NCI-H2107 treated with DMSO at 0.1 percent for 48 hours (cell line): Measurements from ENCODE around the gene GFOD1.
"Not testable (repeated sequence)": the region's sequence is repeated elsewhere in the genome, so short reads cannot be mapped to it uniquely, and the experiment has no call there.

Experiments used
- DNase-seq: peaks from one replicate; lab custom pipeline; 2025; ENCODE audit not compliant: unreplicated experiment; lab: John Stamatoyannopoulos, UW

GFOD1 gene

GRCh38 chr6:13445005-13445743 lies 42.2 kb downstream of the GFOD1 start:
- DNase-seq, result peak; percentile 40

GRCh38 chr6:13444604-13445003 lies 42.8 kb downstream of the GFOD1 start:
- no peak for DNase-seq

- not testable (repeated sequence) for DNase-seq
These were observed 43.4 kb downstream of the GFOD1 start for GRCh38 chr6:13443978-13444377.

- no peak for DNase-seq
These were observed 45.6 kb downstream of the GFOD1 start for GRCh38 chr6:13441778-13442177.

- DNase-seq, result no peak
These were observed 47.8 kb downstream of the GFOD1 start for GRCh38 chr6:13439644-13440043.

GRCh38 chr6:13438126-13438525 lies 49.3 kb downstream of the GFOD1 start:
- no peak for DNase-seq

- no peak for DNase-seq
These were observed 50.0 kb downstream of the GFOD1 start for GRCh38 chr6:13437218-13437996.

- DNase-seq, result no peak
These were observed 50.8 kb downstream of the GFOD1 start for GRCh38 chr6:13436399-13437217.

GRCh38 chr6:13435477-13436246 lies 51.7 kb downstream of the GFOD1 start:
- no peak for DNase-seq

GRCh38 chr6:13434777-13435176 lies 52.6 kb downstream of the GFOD1 start:
- no peak for DNase-seq

- DNase-seq, result not testable (repeated sequence)
These were observed 53.1 kb downstream of the GFOD1 start for GRCh38 chr6:13434135-13434775.

GRCh38 chr6:13433709-13434121 lies 53.7 kb downstream of the GFOD1 start:
- DNase-seq, result no peak

- no peak for DNase-seq
These were observed 54.7 kb downstream of the GFOD1 start for GRCh38 chr6:13432526-13433184.

GRCh38 chr6:13431861-13432465 lies 55.4 kb downstream of the GFOD1 start:
- no peak for DNase-seq

GRCh38 chr6:13431059-13431656 lies 56.2 kb downstream of the GFOD1 start:
- no peak for DNase-seq

- DNase-seq, result no peak
These were observed 58.0 kb downstream of the GFOD1 start for GRCh38 chr6:13429406-13429753.

- DNase-seq, result no peak
These were observed 58.6 kb downstream of the GFOD1 start for GRCh38 chr6:13428583-13429405.
